Activated T-cell treated with anti-CD3 and anti-CD28 coated beads, Interleukin-2, amount 50 U/mL, for 24 hours (primary cell): Measurements from ENCODE around the gene ZNF679.
"Not testable (repeated sequence)": the region's sequence is repeated elsewhere in the genome, so short reads cannot be mapped to it uniquely, and the experiment has no call there.

ENCODE experiments used
- DNase-seq: peaks from one replicate; pipeline ENCODE4 v3.0.0-alpha.2; 2020
- H3K27ac Mint-ChIP-seq: 2 replicates; pipeline ENCODE4 v1.8.0; 2020; ENCODE audit warnings: mild to moderate bottlenecking, mixed read lengths
- H3K27me3 Mint-ChIP-seq: 2 replicates; pipeline ENCODE4 v1.8.0; 2020; ENCODE audit warnings: mixed read lengths
- H3K36me3 Mint-ChIP-seq: 2 replicates; pipeline ENCODE4 v1.8.0; 2020; ENCODE audit warnings: low read depth, mixed read lengths
- H3K4me1 Mint-ChIP-seq: 2 replicates; pipeline ENCODE4 v1.8.0; 2020; ENCODE audit warnings: low read depth, mixed read lengths
- H3K4me3 Mint-ChIP-seq: 2 replicates; pipeline ENCODE4 v1.8.0; 2020; ENCODE audit warnings: mild to moderate bottlenecking, moderate library complexity, mixed read lengths
- H3K9me3 Mint-ChIP-seq: 2 replicates; pipeline ENCODE4 v1.8.0; 2020; ENCODE audit warnings: mixed read lengths

Gene ZNF679

DNA sequence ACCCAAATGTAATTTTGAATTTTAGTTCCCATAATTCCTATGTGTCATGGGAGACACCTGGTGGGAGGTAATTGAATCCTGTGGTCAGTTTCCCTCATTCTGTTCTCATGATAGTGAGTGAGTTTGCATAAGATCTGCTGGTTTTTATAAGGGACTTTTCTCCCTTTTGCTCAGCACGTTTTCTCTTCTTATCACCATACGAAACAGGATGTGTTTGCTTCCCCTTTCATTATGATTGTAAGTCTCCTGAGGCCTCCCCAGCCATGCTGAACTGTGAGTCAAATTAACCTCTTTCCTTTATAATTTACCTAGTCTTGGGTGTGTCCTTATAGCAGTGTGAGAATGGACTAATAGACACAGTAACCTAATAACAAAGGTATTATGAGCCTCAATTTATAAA is 49.4 kb downstream of the ZNF679 start:
- no peaks in the 10 kb centered on the region for H3K4me1 Mint-ChIP-seq
- H3K4me3 Mint-ChIP-seq, result no peak overlapping the region
- H3K27me3 Mint-ChIP-seq, result peaks cover 5% of the 10 kb centered on the region
- DNase-seq, result no peak
- no peak overlapping the region for H3K27ac Mint-ChIP-seq
- no peaks in the 10 kb centered on the region for H3K36me3 Mint-ChIP-seq
- peaks cover 29% of the 10 kb centered on the region for H3K9me3 Mint-ChIP-seq

DNA sequence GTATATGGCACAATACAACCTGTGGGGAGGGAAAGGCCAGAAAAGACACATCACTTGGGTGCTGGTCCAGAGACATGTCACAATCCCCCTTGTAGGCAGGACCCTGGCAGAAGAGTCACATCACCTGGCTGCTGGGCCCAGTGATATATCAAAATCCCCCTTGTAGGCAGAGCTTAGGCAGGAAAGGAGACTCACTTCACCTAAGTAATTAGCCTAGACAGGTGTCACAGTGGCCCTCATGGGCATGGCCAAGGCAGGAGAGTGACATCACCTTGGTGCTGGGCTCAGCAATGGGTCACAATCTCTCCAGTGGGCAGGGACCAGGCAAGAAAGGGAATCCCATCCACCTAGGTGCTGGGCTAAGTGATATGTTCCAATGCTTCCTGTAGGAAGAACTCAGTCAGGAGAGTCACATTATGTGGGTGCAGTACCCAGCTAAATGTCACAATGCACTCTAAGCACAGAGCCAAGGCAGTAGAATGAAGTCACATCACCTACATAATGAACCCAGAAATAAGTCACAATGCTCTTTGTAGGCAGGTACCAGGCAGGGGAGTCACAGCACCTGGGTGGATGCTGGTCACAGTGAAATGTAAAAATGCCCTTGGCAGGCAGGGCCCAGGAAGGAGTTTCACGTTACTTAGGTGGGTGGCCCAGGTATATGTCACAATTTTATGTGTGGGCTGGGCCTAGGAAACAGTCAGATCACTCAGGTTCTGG is 66.6 kb downstream of the ZNF679 start:
- Mint-ChIP-seq H3K9me3 (peaks cover 1% of the 10 kb centered on the region), H3K27ac (no peak overlapping the region), H3K4me3 (no peak overlapping the region), H3K4me1 (no peaks in the 10 kb centered on the region), H3K36me3 (no peaks in the 10 kb centered on the region), H3K27me3 (no peaks in the 10 kb centered on the region)
- no peak for DNase-seq

DNA sequence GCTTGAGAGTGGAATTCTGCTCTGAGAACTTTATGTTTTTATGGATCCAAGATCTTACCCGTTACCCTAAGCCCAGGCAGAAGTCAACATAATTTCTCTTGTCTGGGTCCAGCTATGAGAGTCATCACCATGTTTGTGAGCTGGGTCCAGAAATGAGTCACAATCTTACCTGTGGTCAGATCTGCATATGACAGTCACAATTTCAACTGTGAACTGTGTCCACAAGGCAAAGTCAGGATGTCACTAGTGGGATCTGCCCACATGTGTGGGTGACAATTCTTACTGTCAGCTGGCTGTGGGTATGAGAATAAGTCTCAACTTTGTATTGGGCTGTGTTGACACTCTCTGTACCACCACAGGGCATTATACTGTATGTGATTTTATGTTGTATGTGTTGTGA is 69.1 kb downstream of the ZNF679 start:
- not testable (repeated sequence) for DNase-seq, H3K4me3 Mint-ChIP-seq, H3K27ac Mint-ChIP-seq, H3K9me3 Mint-ChIP-seq, H3K27me3 Mint-ChIP-seq, H3K4me1 Mint-ChIP-seq, H3K36me3 Mint-ChIP-seq

DNA sequence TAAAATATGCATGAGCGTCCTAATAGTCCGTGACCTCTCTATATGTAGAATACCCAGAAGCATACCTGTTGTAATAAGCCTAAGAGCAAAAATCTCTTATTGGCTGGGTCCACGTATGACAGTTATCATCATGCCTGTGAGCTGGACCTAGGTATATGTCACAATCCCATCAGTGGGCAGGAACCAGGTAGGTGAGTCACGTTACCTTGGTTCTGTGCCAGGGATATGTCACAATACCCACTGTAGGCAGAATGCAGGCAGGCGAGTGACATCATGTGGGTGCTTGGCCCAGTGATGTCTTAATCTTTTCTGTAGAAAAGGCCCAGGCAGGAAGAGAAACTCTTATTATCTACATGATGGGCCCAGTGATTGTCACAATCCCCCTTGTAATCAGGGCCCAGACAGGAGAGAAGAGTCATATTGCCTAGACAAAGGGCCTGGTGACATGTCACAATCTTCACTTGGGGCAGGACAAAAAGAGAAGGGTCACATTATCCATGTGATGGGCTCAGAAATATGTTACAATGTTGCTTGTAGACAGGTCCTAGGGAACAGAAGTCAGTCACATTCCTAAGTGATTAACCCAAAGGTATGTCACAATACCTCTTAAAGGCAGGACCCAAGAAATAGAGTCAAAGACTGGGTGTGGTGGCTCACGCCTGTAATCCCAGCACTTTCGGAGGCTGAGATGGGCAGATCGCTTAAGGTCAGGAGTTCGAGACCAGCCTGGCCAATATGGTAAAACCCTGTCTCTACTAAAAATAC is 72.5 kb downstream of the ZNF679 start:
- Mint-ChIP-seq H3K4me3 (no peak overlapping the region), H3K9me3 (peaks cover 4% of the 10 kb centered on the region), H3K27ac (no peak overlapping the region), H3K4me1 (peaks cover 10% of the 10 kb centered on the region), H3K36me3 (no peaks in the 10 kb centered on the region), H3K27me3 (no peaks in the 10 kb centered on the region)
- DNase-seq, result no peak

DNA sequence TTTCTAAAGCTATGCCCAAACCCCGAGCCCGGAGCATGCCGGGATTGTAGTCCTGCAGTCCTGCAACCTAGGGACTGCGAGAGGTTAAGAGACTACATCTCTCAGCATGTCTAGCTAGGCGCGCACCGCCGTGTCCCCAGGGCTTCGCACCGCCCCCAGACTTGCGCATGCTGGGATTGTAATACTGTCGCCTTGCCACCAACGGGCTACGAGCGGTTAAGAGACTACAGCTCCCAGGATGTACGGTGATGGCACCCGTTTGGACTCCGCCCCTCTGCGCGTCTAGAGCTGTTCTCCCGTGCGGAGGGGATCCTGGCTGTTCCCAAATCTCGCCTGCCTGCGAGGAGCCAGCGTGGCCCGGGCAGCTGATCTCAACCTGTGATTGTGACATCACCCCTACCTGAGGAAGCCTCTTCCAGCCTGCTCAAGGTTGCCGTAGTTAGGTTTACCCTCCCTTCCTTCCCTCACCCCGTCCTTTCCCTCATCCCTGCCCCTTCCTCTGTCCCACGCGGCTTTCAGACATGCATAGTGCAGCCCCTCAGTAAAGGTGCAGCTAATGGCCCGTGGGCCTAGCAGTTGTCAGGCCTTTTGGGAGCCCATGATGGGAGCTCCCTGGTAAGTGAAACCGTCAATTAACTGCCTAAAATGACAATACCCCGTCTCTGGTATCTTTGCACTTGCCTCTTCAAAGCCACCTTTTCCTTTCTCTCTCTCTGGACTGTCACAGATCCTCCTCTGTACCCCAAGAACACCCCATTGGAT is 79.2 kb downstream of the ZNF679 start:
- peak; percentile 94 for DNase-seq
- Mint-ChIP-seq H3K27me3 (no peaks in the 10 kb centered on the region), H3K27ac (peak overlapping the region; percentile 94), H3K9me3 (peaks cover 2% of the 10 kb centered on the region), H3K4me3 (peak overlapping the region; percentile 88), H3K36me3 (peaks cover 23% of the 10 kb centered on the region), H3K4me1 (peaks cover 32% of the 10 kb centered on the region)

DNA sequence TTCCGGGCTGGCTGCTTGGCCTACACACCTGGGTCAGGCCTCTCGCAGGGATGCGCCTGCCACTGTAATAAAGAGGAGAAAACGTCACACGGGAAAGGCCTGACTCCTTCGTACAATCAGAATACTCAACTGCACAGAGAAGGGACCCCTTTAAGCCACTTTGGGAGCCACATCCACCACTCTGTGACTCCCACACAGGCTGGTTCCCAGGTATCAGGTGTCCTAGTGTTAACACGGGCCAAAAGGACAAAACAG is 79.7 kb downstream of the ZNF679 start:
- Mint-ChIP-seq H3K27ac (peak overlapping the region; percentile 94), H3K36me3 (peaks cover 25% of the 10 kb centered on the region), H3K4me1 (peaks cover 35% of the 10 kb centered on the region), H3K9me3 (peaks cover 2% of the 10 kb centered on the region), H3K27me3 (no peaks in the 10 kb centered on the region), H3K4me3 (peak overlapping the region; percentile 88)
- no peak for DNase-seq

DNA sequence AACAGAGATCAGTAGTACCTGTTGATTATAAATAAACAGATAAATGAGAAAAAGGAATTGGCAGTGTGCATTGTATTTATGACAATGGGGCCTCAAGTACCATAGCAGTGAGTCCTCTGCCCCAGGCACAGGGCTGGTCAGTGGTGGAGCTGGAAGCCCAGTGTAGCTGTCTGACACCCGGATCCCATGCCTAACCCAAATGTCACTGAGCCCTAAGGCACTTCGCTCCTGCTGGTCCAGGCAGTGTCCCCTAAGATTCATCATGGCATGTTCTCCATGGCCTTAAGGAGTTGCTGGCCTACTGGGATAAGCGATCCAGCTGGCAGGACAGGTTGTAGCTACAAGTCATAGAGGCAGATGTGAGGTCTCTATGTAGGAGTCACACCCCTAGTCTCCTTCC is 82.2 kb downstream of the ZNF679 start:
- Mint-ChIP-seq H3K27me3 (no peaks in the 10 kb centered on the region), H3K9me3 (no peaks in the 10 kb centered on the region), H3K36me3 (peaks cover 45% of the 10 kb centered on the region), H3K4me1 (peaks cover 45% of the 10 kb centered on the region), H3K4me3 (no peak overlapping the region), H3K27ac (no peak overlapping the region)
- DNase-seq, result no peak

DNA sequence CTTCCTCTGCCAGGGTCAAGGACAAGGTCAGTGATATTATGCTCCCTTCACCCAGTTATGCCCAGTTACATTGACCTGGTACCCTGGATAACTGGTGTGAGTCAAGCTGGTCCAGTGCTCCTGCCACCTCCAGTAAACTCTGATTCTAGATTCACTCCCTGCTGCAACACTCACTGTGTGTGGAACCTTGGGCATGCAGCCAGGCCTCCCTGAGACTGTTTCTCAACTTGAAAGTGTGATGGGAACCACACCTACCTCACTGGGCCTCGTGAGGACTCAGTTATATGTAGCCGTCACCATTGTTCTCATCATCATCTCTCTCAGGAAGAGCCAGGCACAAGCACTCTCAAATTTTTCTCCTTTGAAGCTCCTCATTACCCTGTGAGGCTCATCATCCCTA is 84.6 kb downstream of the ZNF679 start:
- Mint-ChIP-seq H3K36me3 (peaks cover 59% of the 10 kb centered on the region), H3K4me3 (no peak overlapping the region), H3K27ac (peak overlapping the region; percentile 99), H3K27me3 (no peaks in the 10 kb centered on the region), H3K9me3 (peaks cover 2% of the 10 kb centered on the region), H3K4me1 (peaks cover 42% of the 10 kb centered on the region)
- DNase-seq, result no peak

DNA sequence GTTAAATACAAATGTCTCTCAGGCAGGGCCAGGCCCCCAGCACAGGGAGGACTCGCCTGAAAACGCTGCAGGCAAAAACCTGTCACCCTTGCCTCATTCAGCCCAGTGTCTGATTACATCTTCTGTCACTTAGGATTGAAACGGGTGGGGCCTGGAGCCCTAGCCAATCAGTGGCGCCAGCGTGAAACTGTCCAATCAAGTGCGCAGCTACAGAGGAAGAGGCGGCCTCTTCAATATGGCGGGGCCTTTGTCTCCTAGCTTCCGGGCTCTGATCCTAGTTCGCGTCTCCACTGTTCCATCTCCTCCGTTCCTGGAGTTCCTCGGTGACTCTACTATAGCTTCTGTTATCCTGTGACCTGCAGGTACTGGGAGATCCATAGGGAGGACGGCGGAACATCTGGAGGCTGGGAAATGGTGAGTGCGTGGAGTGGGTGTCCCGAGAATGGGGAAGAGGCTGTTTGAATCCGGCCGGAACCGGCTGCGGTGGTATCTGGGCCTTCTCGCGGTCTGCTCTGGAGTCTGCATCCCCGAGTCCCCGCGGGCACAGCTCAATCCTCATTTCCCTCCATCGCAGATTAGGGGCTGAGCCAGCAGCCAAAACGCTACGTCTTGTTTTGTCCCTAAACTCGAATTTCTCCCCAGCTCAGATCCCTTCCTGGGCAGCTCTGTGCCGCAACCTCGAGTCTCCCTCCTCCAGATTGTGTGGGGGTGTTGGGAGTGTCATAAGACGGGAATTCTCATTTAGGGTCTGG is 85.6 kb downstream of the ZNF679 start, which contains the start of gene ZNF736:
ZNF736 (plus strand) TSS at position 222 of the 752 bp plus-strand sequence; CDS start at position 412, 190 bp downstream.
- Mint-ChIP-seq H3K4me3 (peak within 1 kb of the TSS; percentile 99), H3K27me3 (no peaks in the 10 kb centered on the region), H3K4me1 (peaks cover 38% of the 10 kb centered on the region), H3K36me3 (peaks cover 59% of the 10 kb centered on the region), H3K27ac (peak within 1 kb of the TSS; percentile 99), H3K9me3 (peaks cover 6% of the 10 kb centered on the region)
- DNase-seq, result peak; percentile 87

DNA sequence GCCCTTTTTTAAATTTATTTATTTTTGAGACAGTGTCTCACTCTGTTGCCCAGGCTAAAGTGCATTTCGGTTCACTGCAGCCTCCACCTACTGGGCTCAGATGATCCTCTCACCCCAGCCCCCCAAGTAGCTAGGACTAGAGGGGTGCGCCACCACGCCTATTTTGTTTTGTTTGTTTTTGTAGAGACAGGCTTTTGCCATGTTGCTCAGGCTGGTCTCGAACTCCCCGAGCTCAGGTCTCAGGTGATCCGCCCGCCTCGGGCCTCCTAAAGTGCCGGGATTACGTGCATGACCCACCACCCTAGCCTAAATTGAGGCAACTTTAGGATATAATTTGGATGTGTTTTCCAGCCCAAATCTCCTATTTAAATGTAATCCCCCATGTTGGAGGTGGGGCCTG is 86.3 kb downstream of the ZNF679 start:
- peaks cover 7% of the 10 kb centered on the region for H3K9me3 Mint-ChIP-seq
- H3K27ac Mint-ChIP-seq, result peak overlapping the region; percentile 99
- DNase-seq, result no peak
- no peaks in the 10 kb centered on the region for H3K27me3 Mint-ChIP-seq
- H3K4me3 Mint-ChIP-seq, result peak overlapping the region; percentile 99
- H3K4me1 Mint-ChIP-seq, result peaks cover 38% of the 10 kb centered on the region
- H3K36me3 Mint-ChIP-seq, result peaks cover 57% of the 10 kb centered on the region

DNA sequence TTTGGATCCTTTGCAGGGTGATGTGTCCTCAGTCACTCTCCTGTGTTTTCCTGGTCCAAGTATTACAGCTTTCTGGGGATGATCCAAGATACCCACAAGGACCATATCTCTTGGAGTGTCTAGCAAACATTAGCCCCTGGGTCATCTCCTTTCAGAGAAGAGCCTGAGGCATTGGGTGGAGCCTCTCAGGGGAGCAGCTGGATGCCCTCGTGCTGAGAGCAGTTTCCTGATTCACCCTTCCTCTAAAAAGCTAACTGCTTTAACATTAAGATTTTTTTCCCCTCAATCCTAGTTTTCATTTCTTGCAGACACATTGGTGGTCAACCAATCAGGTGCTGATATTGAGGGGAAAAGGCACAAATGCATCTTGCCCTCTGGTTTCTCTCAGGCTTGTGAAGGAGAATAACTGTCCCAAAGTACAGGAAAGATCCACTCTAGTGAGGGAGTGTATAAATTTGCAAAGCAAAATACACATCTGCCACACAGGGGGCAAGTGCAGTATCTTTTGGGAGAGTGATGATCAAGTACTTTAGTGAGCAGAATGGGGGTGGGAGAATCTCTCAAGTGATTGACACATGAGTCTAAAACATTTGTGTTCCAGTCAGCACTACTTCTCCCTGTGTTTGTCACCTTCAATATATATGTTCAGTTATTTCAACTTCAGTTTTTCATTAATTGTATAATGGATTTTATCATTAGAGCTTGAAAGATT is 87.9 kb downstream of the ZNF679 start:
- DNase-seq, H3K27me3 Mint-ChIP-seq, H3K9me3 Mint-ChIP-seq, H3K27ac Mint-ChIP-seq: not testable (repeated sequence)
- H3K4me3 Mint-ChIP-seq, result peak overlapping the region; percentile 99
- H3K36me3 Mint-ChIP-seq, result peaks cover 67% of the 10 kb centered on the region
- H3K4me1 Mint-ChIP-seq, result peaks cover 46% of the 10 kb centered on the region
